IgD-negative memory B cell (primary cell): ENCODE measurements around the gene UTP4. TPM values are rescaled to one million over a fixed set of nuclear protein-coding genes. Genes with fewer than 3 reads are reported as not detected.

Experiments used
- H3K27ac Mint-ChIP-seq, 3 donors: one replicate each; pipeline ENCODE4 v1.8.0; 2020 to 2022; ENCODE audit warnings: mild to moderate bottlenecking in 3 of 3, mixed read lengths in 3 of 3, moderate library complexity in 1 of 3
- H3K27me3 Mint-ChIP-seq: one replicate; pipeline ENCODE4 v1.8.0; 2021; ENCODE audit warnings: mixed read lengths
- H3K36me3 Mint-ChIP-seq: one replicate; pipeline ENCODE4 v1.8.0; 2020; ENCODE audit warnings: mild to moderate bottlenecking, mixed read lengths
- H3K4me1 Mint-ChIP-seq, 3 donors: one replicate each; pipeline ENCODE4 v1.8.0; 2020 to 2022; ENCODE audit warnings: mixed read lengths in 3 of 3, mild to moderate bottlenecking in 1 of 3
- H3K4me3 Mint-ChIP-seq, 4 donors: one replicate each; pipeline ENCODE4 v1.8.0; 2020 to 2022; ENCODE audit warnings: mild to moderate bottlenecking in 4 of 4, mixed read lengths in 4 of 4, moderate library complexity in 3 of 4
- H3K9me3 Mint-ChIP-seq, 3 donors: one replicate each; pipeline ENCODE4 v1.8.0; 2020 to 2021; ENCODE audit warnings: mixed read lengths in 3 of 3, mild to moderate bottlenecking in 1 of 3
- polyA plus RNA-seq: library from polyadenylated mRNA; unstranded; fragments of 300-500 nt; fragmentation: Illumina TruSeq; gene quantifications from one replicate; pipeline ENCODE4 v1.2.3, GENCODE V29; 2021

Gene UTP4
- 55.0 TPM for polyA plus RNA-seq

GRCh38 chr16:69132424-69133252 lies at the start of gene UTP4, which contains the start of gene CHTF8:
Gene UTP4 (plus strand): TSS chr16:69132649. CDS start chr16:69133460, 811 bp downstream.
Gene CHTF8 (minus strand): TSS chr16:69132588. CDS start chr16:69121458, 11,130 bp downstream.
- no peaks in the 10 kb centered on the region for H3K9me3 Mint-ChIP-seq
- peaks cover 31 to 40% (median 37%) of the 10 kb centered on the region in 3 donors for H3K4me1 Mint-ChIP-seq
- H3K27me3 Mint-ChIP-seq, result no peaks in the 10 kb centered on the region
- H3K36me3 Mint-ChIP-seq, result peaks cover 2% of the 10 kb centered on the region
- H3K4me3 Mint-ChIP-seq, result peak within 1 kb of the TSS; percentile 86 to 98 (median 95)
- peak within 1 kb of the TSS; percentile 95 to 99 (median 96) for H3K27ac Mint-ChIP-seq

GRCh38 chr16:69083306-69083941 lies 49.0 kb upstream of the UTP4 start:
- Mint-ChIP-seq H3K36me3 (peaks cover 12% of the 10 kb centered on the region), H3K27ac (no peak overlapping the region), H3K27me3 (no peaks in the 10 kb centered on the region), H3K4me3 (no peak overlapping the region), H3K4me1 (no peaks in the 10 kb centered on the region), H3K9me3 (no peaks in the 10 kb centered on the region)

- H3K27ac Mint-ChIP-seq, result no peak overlapping the region
- no peaks in the 10 kb centered on the region for H3K9me3 Mint-ChIP-seq
- H3K36me3 Mint-ChIP-seq, result peaks cover 12% of the 10 kb centered on the region
- no peak overlapping the region for H3K4me3 Mint-ChIP-seq
- peaks cover 0 to 1% (median 0%) of the 10 kb centered on the region in 3 donors for H3K4me1 Mint-ChIP-seq
- no peaks in the 10 kb centered on the region for H3K27me3 Mint-ChIP-seq
Measured at GRCh38 chr16:69084289-69084688, 48.2 kb upstream of the UTP4 start.

GRCh38 chr16:69085032-69085695 lies 47.3 kb upstream of the UTP4 start:
- peaks cover 0 to 1% (median 0%) of the 10 kb centered on the region in 3 donors for H3K4me1 Mint-ChIP-seq
- H3K27me3 Mint-ChIP-seq, result no peaks in the 10 kb centered on the region
- H3K27ac Mint-ChIP-seq, result no peak overlapping the region
- no peaks in the 10 kb centered on the region for H3K9me3 Mint-ChIP-seq
- H3K4me3 Mint-ChIP-seq, result no peak overlapping the region
- peaks cover 12% of the 10 kb centered on the region for H3K36me3 Mint-ChIP-seq

- no peak overlapping the region for H3K27ac Mint-ChIP-seq
- peaks cover 0 to 1% (median 0%) of the 10 kb centered on the region in 3 donors for H3K4me1 Mint-ChIP-seq
- H3K4me3 Mint-ChIP-seq, result no peak overlapping the region
- no peaks in the 10 kb centered on the region for H3K9me3 Mint-ChIP-seq
- peaks cover 12% of the 10 kb centered on the region for H3K36me3 Mint-ChIP-seq
- no peaks in the 10 kb centered on the region for H3K27me3 Mint-ChIP-seq
Measured at GRCh38 chr16:69087161-69087581, 45.3 kb upstream of the UTP4 start.

- no peak overlapping the region for H3K27ac Mint-ChIP-seq
- H3K36me3 Mint-ChIP-seq, result peaks cover 9% of the 10 kb centered on the region
- peaks cover 0 to 1% (median 0%) of the 10 kb centered on the region in 3 donors for H3K4me1 Mint-ChIP-seq
- H3K4me3 Mint-ChIP-seq, result peak overlapping the region in 1 of 4 donors; percentile 47
- H3K9me3 Mint-ChIP-seq, result no peaks in the 10 kb centered on the region
- no peaks in the 10 kb centered on the region for H3K27me3 Mint-ChIP-seq
Measured at GRCh38 chr16:69088684-69089083, 43.8 kb upstream of the UTP4 start.

GRCh38 chr16:69089091-69089910 lies 43.1 kb upstream of the UTP4 start:
- Mint-ChIP-seq H3K36me3 (peaks cover 6% of the 10 kb centered on the region), H3K27ac (no peak overlapping the region), H3K4me3 (no peak overlapping the region)

GRCh38 chr16:69093974-69094373 lies 38.5 kb upstream of the UTP4 start:
- H3K27me3 Mint-ChIP-seq, result no peaks in the 10 kb centered on the region
- H3K4me1 Mint-ChIP-seq, result peaks cover 0 to 4% (median 3%) of the 10 kb centered on the region in 3 donors
- peak overlapping the region in 1 of 3 donors; percentile 76 for H3K27ac Mint-ChIP-seq
- no peaks in the 10 kb centered on the region for H3K36me3 Mint-ChIP-seq
- no peaks in the 10 kb centered on the region for H3K9me3 Mint-ChIP-seq
- no peak overlapping the region for H3K4me3 Mint-ChIP-seq

More at GRCh38 chr16:69089091-69089910, 43.1 kb upstream of the UTP4 start:
- Mint-ChIP-seq H3K9me3 (no peaks in the 10 kb centered on the region), H3K4me1 (peaks cover 0 to 1% (median under 1%) of the 10 kb centered on the region in 3 donors), H3K27me3 (no peaks in the 10 kb centered on the region)

- Mint-ChIP-seq H3K36me3 (no peaks in the 10 kb centered on the region), H3K27ac (peak overlapping the region in 1 of 3 donors; percentile 40)
Measured at GRCh38 chr16:69094501-69094900, 37.9 kb upstream of the UTP4 start.

GRCh38 chr16:69095193-69095592 lies 37.3 kb upstream of the UTP4 start:
- Mint-ChIP-seq H3K27ac (no peak overlapping the region), H3K36me3 (no peaks in the 10 kb centered on the region), H3K4me3 (no peak overlapping the region), H3K4me1 (peaks cover 0 to 4% (median 2%) of the 10 kb centered on the region in 3 donors), H3K27me3 (no peaks in the 10 kb centered on the region), H3K9me3 (no peaks in the 10 kb centered on the region)

More at GRCh38 chr16:69094501-69094900, 37.9 kb upstream of the UTP4 start:
- H3K27me3 Mint-ChIP-seq, result no peaks in the 10 kb centered on the region
- H3K9me3 Mint-ChIP-seq, result no peaks in the 10 kb centered on the region
- no peak overlapping the region for H3K4me3 Mint-ChIP-seq
- H3K4me1 Mint-ChIP-seq, result peaks cover 0 to 4% (median 2%) of the 10 kb centered on the region in 3 donors

GRCh38 chr16:69100071-69100691 lies 32.3 kb upstream of the UTP4 start:
- peak overlapping the region in 1 of 4 donors; percentile 49 for H3K4me3 Mint-ChIP-seq
- peaks cover 0 to 2% (median under 1%) of the 10 kb centered on the region in 3 donors for H3K4me1 Mint-ChIP-seq
- H3K9me3 Mint-ChIP-seq, result no peaks in the 10 kb centered on the region
- H3K27ac Mint-ChIP-seq, result no peak overlapping the region
- no peaks in the 10 kb centered on the region for H3K36me3 Mint-ChIP-seq
- H3K27me3 Mint-ChIP-seq, result peaks cover 14% of the 10 kb centered on the region

- Mint-ChIP-seq H3K4me1 (peaks cover 0 to 13% (median 10%) of the 10 kb centered on the region in 3 donors), H3K4me3 (peak within 1 kb of the TSS; percentile 49 to 94 (median 82)), H3K27me3 (peaks cover 41% of the 10 kb centered on the region), H3K27ac (no peak within 1 kb of the TSS), H3K9me3 (no peaks in the 10 kb centered on the region), H3K36me3 (peaks cover 10% of the 10 kb centered on the region)
Measured at GRCh38 chr16:69105501-69106361, 26.7 kb upstream of the UTP4 start, which contains the start of gene HAS3. Gene HAS3 (plus strand): TSS chr16:69105653. CDS start chr16:69109396, 3,743 bp downstream.
